Left lung (tissue), 10 donors: ENCODE data around the gene CHST8. TPM values are rescaled to one million over a fixed set of nuclear protein-coding genes. Genes with fewer than 3 reads are reported as not detected.

Experiments used
- ATAC-seq: fragments of 200-7000 bp; cut with Tn5 transposase; one replicate; pipeline ENCODE4 v1.9.1; 2020; ENCODE audit warnings: moderate library complexity
- DNase-seq, 4 donors: peaks; one replicate each; pipeline ENCODE4 v3.0.0-alpha.2; 2013 to 2020
- H3K27ac ChIP-seq, 2 donors: fragments of 200-600 bp; sonication (generic) in 1 of 2; one replicate each; pipeline versions ENCODE4 v1.5.0 to v1.8.0; 2020 to 2021
- H3K27me3 ChIP-seq, 2 donors: fragments of 200-600 bp; sonication (generic) in 1 of 2; one replicate each; pipeline versions ENCODE4 v1.5.0 to v1.8.0; 2020 to 2021
- H3K36me3 ChIP-seq, 2 donors: fragments of 200-600 bp; sonication (generic) in 1 of 2; one replicate each; pipeline versions ENCODE4 v1.5.0 to v1.8.0; 2020 to 2021
- H3K4me1 ChIP-seq, 2 donors: fragments of 200-600 bp; one replicate each; pipeline ENCODE4 v1.8.0; 2021
- H3K4me3 ChIP-seq, 2 donors: fragments of 200-600 bp; sonication (generic) in 1 of 2; one replicate each; pipeline versions ENCODE4 v1.5.0 to v1.8.0; 2020 to 2021; ENCODE audit warnings: mild to moderate bottlenecking in 1 of 2
- H3K9me3 ChIP-seq, 2 donors: fragments of 200-600 bp; sonication (generic) in 1 of 2; one replicate each; pipeline versions ENCODE4 v1.5.0 to v1.8.0; 2020 to 2021
- intact Hi-C, 2 donors: fragments of 100-400 bp; cut with DNase I; formaldehyde crosslinking; loops; one replicate each; pipeline versions ENCODE4 v1.11.2 to v1.14.2; 2022
- polyA plus RNA-seq, 6 donors: library from polyadenylated mRNA; unstranded; fragments of 120-200 nt; gene quantifications; one replicate each; pipeline ENCODE4 v1.2.1, GENCODE V29; 2013; ENCODE audit not compliant: insufficient read length in 6 of 6
- total RNA-seq, 2 donors: library from RNA; stranded (reverse); fragmentation: NEBNext Ultra II Directional; extraction: Animal tissue kit (Norgen Biotek cat#: 25700); gene quantifications; one replicate each; pipeline ENCODE4 v1.2.1, GENCODE V29; 2021
- TF ChIP-seq, protein P1 (sequence below), 2 donors: fragments of 200-600 bp; sonication (generic) in 1 of 2; IDR thresholded peaks; one replicate each; pipeline versions ENCODE4 v1.5.0 to v1.8.0; 2021; ENCODE audit warnings: antibody characterized with exemption in 2 of 2
- donor health status: DM: no; HTN: yes; CAD: no.
- donor health status: DM: no; HTN: no; CAD: no.

CHST8 gene
- total and polyA plus RNA-seq, 8 donors, result 0.24 to 0.47 TPM; not detected in 6

DNA sequence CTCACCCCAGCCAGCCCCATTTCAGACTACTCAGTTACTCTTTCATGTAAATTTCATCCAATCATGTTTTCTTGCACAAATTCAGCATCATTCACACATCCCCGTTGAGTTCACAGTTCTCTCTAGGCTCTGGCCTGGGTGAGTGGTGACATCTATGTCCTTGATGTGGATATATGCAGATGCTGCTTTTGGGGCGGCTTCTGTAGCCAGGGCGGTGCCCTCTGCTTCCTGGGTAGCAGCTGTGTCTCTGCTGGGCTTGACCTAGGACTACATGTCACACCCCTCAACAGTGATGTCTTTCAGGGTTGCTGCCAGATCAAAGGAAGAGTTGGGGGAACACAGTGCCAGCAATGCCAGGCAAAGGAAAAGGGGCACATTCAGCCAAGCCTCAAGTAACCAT is 106.4 kb downstream of the CHST8 start:
- Histone ChIP-seq H3K4me1 (no peaks in the 10 kb centered on the region), H3K4me3 (no peak overlapping the region), H3K27ac (no peak overlapping the region), H3K9me3 (no peaks in the 10 kb centered on the region), H3K36me3 (no peaks in the 10 kb centered on the region), H3K27me3 (peaks cover 0 to 32% of the 10 kb centered on the region in 2 donors)
- TF ChIP-seq, protein P1, sequence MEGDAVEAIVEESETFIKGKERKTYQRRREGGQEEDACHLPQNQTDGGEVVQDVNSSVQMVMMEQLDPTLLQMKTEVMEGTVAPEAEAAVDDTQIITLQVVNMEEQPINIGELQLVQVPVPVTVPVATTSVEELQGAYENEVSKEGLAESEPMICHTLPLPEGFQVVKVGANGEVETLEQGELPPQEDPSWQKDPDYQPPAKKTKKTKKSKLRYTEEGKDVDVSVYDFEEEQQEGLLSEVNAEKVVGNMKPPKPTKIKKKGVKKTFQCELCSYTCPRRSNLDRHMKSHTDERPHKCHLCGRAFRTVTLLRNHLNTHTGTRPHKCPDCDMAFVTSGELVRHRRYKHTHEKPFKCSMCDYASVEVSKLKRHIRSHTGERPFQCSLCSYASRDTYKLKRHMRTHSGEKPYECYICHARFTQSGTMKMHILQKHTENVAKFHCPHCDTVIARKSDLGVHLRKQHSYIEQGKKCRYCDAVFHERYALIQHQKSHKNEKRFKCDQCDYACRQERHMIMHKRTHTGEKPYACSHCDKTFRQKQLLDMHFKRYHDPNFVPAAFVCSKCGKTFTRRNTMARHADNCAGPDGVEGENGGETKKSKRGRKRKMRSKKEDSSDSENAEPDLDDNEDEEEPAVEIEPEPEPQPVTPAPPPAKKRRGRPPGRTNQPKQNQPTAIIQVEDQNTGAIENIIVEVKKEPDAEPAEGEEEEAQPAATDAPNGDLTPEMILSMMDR (IDR thresholded peaks at IDR 0.05), result no peak
- intact Hi-C loops, result no loop called here
- DNase-seq (no peak), ATAC-seq (no peak)

DNA sequence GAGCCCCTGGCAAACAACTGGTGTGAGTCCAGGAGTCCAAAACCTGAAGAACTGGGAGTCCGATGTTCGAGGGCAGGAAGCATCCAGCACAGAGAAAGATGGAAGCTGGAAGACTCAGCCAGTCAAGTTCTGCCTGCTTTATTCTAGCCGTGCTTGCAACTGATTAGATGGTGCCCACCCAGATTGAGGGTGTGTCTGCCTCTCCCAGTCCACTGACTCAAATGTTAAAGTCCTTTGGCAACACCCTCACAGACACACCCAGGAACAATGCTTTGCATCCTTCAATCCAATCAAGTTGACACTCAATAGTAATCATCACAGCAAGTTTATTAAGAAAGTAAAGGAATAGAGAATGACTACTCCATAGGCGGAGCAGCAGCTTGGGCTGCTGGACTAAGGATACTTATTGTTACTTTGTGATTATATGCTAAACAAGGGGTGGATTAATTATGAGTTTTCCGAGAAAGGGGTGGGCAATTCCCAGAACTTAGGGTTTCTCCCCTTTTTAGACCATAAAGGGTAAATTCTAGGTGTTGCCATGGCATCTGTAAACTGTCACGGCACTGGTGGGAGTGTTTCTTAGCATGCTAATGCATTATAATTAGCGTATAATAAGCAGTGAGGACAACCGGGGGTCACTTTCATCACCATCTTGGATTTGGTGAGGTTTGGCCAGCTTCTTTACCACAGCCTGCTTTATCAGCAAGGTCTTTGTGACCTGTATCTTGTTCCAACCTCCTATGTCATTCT is 109.3 kb downstream of the CHST8 start:
- Histone ChIP-seq H3K27ac (no peak overlapping the region), H3K27me3 (peaks cover 0 to 43% of the 10 kb centered on the region in 2 donors), H3K4me1 (no peaks in the 10 kb centered on the region), H3K9me3 (no peaks in the 10 kb centered on the region), H3K4me3 (no peak overlapping the region), H3K36me3 (no peaks in the 10 kb centered on the region)
- TF ChIP-seq, protein P1 (IDR thresholded peaks at IDR 0.05), result no peak
- DNase-seq (no peak), ATAC-seq (no peak)
- intact Hi-C loops, result no loop called here

- Histone ChIP-seq H3K36me3 (no peaks in the 10 kb centered on the region), H3K4me3 (no peak overlapping the region), H3K4me1 (no peaks in the 10 kb centered on the region), H3K27me3 (peaks cover 0 to 48% of the 10 kb centered on the region in 2 donors), H3K27ac (no peak overlapping the region), H3K9me3 (no peaks in the 10 kb centered on the region)
- TF ChIP-seq, protein P1 (IDR thresholded peaks at IDR 0.05), result no peak
- DNase-seq (no peak), ATAC-seq (no peak)
- intact Hi-C loops, result no loop called here
Observed at GRCh38 chr19:33731881-33732280, 110.1 kb downstream of the CHST8 start.

DNA sequence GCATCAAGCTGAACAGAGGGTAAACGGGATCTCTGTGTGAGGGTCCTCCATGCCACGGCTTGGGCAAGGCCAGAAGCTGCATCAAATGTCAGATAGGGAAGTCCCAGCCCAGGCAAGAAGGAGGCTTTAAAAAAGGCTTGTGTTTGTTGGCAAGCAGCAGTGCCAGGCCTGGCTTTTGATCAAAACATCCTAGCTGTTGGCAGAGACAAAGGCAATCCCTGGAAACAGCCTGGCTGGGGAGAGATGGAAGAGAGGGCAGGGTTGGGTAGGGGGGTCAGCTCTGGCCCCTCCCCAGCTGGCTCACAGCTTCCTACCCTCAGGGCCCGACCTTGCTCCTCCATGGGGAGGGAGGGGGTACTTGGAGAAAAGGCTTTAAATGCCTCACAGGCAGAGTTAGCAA is 113.2 kb downstream of the CHST8 start:
- intact Hi-C loops, result no loop called here
- H3K27me3 ChIP-seq, result peaks cover 0 to 37% of the 10 kb centered on the region in 2 donors
- TF ChIP-seq, protein P1 (IDR thresholded peaks at IDR 0.05), result no peak

DNA sequence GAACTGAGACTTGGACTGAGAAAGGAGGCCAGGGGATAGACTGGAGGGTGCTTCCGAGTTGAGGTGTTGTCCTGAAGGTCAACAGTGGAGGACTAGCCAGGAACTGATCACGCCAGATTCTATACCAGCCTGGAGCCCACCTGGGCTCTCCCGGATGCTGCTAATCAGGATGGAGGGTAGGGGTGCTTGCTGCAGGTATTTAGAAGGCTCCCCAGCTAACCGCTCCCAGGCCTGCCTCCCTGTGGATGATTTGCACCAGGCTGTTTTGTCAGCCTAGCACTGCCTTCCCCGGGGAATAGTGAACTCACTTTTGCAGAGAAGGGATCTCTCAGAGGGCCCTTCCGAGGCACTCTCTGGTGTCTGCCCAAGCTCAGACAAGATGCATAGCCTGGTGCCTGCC is 114.4 kb downstream of the CHST8 start:
- TF ChIP-seq, protein P1 (IDR thresholded peaks at IDR 0.05), result no peak
- Histone ChIP-seq H3K4me3 (no peak overlapping the region), H3K9me3 (no peaks in the 10 kb centered on the region), H3K27ac (no peak overlapping the region), H3K27me3 (peaks cover 0 to 37% of the 10 kb centered on the region in 2 donors), H3K36me3 (no peaks in the 10 kb centered on the region), H3K4me1 (no peaks in the 10 kb centered on the region)
- no peak for DNase-seq
- no peak for ATAC-seq
- intact Hi-C loops, result no loop called here

More for the DNA sequence above, 113.2 kb downstream of the CHST8 start:
- no peak for DNase-seq
- no peaks in the 10 kb centered on the region for H3K36me3 ChIP-seq
- no peak overlapping the region for H3K27ac ChIP-seq
- H3K4me3 ChIP-seq, result no peak overlapping the region
- H3K4me1 ChIP-seq, result no peaks in the 10 kb centered on the region
- no peaks in the 10 kb centered on the region for H3K9me3 ChIP-seq
- ATAC-seq, result no peak
